Measurements from ENCODE around the gene KRT9.
"Not testable (repeated sequence)": the region's sequence is repeated elsewhere in the genome, so short reads cannot be mapped to it uniquely, and the experiment has no call there.

Gene KRT9

GRCh38 chr17:41578538-41578937 is 6.7 kb upstream of the KRT9 start:
- no peak for DNase-seq

GRCh38 chr17:41576740-41577139 is 4.9 kb upstream of the KRT9 start:
- DNase-seq = not testable (repeated sequence)

GRCh38 chr17:41575336-41575735 is 3.5 kb upstream of the KRT9 start:
- no peak for DNase-seq

GRCh38 chr17:41567317-41567716 is 4.5 kb downstream of the KRT9 start:
- DNase-seq = no peak

- DNase-seq = no peak
Measured at GRCh38 chr17:41565338-41565737, 6.5 kb downstream of the KRT9 start.

GRCh38 chr17:41563607-41564170 is 8.2 kb downstream of the KRT9 start:
- no peak for DNase-seq

GRCh38 chr17:41561554-41561953 is 10.3 kb downstream of the KRT9 start:
- no peak for DNase-seq

GRCh38 chr17:41559548-41559947 is 12.3 kb downstream of the KRT9 start:
- DNase-seq = no peak

GRCh38 chr17:41556931-41557330 is 14.9 kb downstream of the KRT9 start:
- DNase-seq = no peak

GRCh38 chr17:41556306-41556705 is 15.6 kb downstream of the KRT9 start:
- DNase-seq = no peak

GRCh38 chr17:41555105-41555887 is 16.6 kb downstream of the KRT9 start:
- no peak for DNase-seq

GRCh38 chr17:41553987-41554680 is 17.7 kb downstream of the KRT9 start:
- DNase-seq = no peak

- no peak for DNase-seq
Measured at GRCh38 chr17:41553176-41553575, 18.7 kb downstream of the KRT9 start.

GRCh38 chr17:41552455-41552854 is 19.4 kb downstream of the KRT9 start:
- no peak for DNase-seq

GRCh38 chr17:41551365-41551764 is 20.5 kb downstream of the KRT9 start:
- no peak for DNase-seq

GRCh38 chr17:41549596-41550039 is 22.2 kb downstream of the KRT9 start:
- no peak for DNase-seq

GRCh38 chr17:41548844-41549595 is 22.8 kb downstream of the KRT9 start:
- DNase-seq = no peak

- no peak for DNase-seq
Measured at GRCh38 chr17:41547921-41548843, 23.7 kb downstream of the KRT9 start.

- no peak for DNase-seq
Measured at GRCh38 chr17:41547378-41547841, 24.4 kb downstream of the KRT9 start.

GRCh38 chr17:41546819-41547218 is 25.0 kb downstream of the KRT9 start:
- no peak for DNase-seq

- DNase-seq = no peak
Measured at GRCh38 chr17:41545829-41546410, 25.9 kb downstream of the KRT9 start.

GRCh38 chr17:41544935-41545334 is 26.9 kb downstream of the KRT9 start:
- DNase-seq = no peak
